IPS-15b (cell line): ENCODE measurements around the gene KIF4A.
"Not testable (repeated sequence)": the region's sequence is repeated elsewhere in the genome, so short reads cannot be mapped to it uniquely, and the experiment has no call there.

Source experiments
- H3K27me3 ChIP-seq: one replicate; pipeline ENCODE4 v1.6.1; 2013; ENCODE audit warnings: low read length; ENCODE audit not compliant: control insufficient read depth, insufficient read depth
- H3K36me3 ChIP-seq: one replicate; pipeline ENCODE4 v1.6.1; 2013; ENCODE audit warnings: low read length; ENCODE audit not compliant: control insufficient read depth, insufficient read depth
- H3K4me1 ChIP-seq: one replicate; pipeline ENCODE4 v1.6.1; 2013; ENCODE audit warnings: mild to moderate bottlenecking, low read length; ENCODE audit not compliant: control insufficient read depth, insufficient read depth
- H3K4me3 ChIP-seq: one replicate; pipeline ENCODE4 v1.5.1; 2013; ENCODE audit warnings: low read depth, low read length
- H3K9ac ChIP-seq: one replicate; pipeline ENCODE4 v1.6.1; 2013; ENCODE audit warnings: low read depth, mild to moderate bottlenecking, low read length
- H3K9me3 ChIP-seq: one replicate; pipeline ENCODE4 v1.6.1; 2013; ENCODE audit warnings: mild to moderate bottlenecking, low read length; ENCODE audit not compliant: control insufficient read depth, insufficient read depth

The KIF4A gene

DNA sequence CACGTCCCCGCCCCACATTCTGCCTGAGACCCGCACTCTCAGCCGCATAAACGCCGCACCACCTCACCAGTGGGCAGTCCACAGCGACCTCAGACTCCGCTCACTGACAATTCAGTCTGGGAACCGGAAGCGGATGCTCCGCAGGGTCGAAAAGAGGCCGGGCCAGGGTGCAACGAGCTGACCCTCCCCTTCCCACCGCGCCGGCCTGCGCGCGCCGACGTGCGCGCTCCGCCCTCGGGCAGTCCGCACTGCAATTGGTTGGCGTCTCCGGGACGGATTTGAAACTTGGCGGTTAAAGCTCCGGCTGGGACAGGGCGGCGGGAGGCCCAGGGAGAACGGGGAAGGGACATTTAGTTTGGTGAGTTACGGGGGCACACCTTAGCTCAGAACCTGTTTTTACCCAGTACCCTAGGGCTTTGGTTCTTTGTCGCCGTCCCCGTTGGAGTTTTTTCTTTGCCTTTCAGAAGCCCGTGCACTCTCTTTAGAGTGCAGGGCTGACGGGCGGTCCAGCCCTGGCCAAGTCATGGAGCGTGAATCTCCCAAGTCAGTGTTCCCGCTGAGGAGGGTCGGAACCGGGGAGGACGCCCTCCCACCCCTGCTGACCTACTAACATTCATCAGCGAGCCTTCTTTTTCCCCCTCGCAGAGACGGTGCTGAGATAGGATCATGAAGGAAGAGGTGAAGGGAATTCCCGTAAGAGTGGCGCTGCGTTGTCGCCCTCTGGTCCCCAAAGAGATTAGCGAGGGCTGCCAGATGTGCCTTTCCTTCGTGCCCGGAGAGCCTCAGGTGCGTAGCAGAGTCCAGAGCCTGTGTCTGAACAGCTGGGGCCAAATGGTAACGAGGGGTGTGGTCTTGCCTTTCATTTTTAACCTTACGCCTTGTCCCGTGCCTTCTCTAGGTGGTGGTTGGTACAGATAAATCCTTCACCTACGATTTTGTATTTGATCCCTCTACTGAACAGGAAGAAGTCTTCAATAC is at the start of gene KIF4A, which contains the start of gene PDZD11:
Gene KIF4A, plus strand, starts transcription at position 312 of the 978 bp plus-strand sequence. Its CDS starts 355 bp downstream, at position 667.
Gene PDZD11, minus strand, starts transcription at position 135 of the 978 bp plus-strand sequence. CDS start 586 bp downstream, outside the sequence.
- Histone ChIP-seq H3K9me3 (peaks cover 2% of the 10 kb centered on the region), H3K36me3 (peaks cover 2% of the 10 kb centered on the region), H3K27me3 (no peaks in the 10 kb centered on the region), H3K9ac (peak within 1 kb of the TSS; percentile 79), H3K4me1 (peaks cover 3% of the 10 kb centered on the region), H3K4me3 (peak within 1 kb of the TSS; percentile 77)

- no peaks in the 10 kb centered on the region for H3K36me3 ChIP-seq
- no peak overlapping the region for H3K9ac ChIP-seq
- H3K27me3 ChIP-seq, result no peaks in the 10 kb centered on the region
- H3K9me3 ChIP-seq, result peaks cover 2% of the 10 kb centered on the region
- H3K4me3 ChIP-seq, result no peak overlapping the region
- H3K4me1 ChIP-seq, result no peaks in the 10 kb centered on the region
Measured at GRCh38 chrX:70240751-70241150, 49.2 kb upstream of the KIF4A start.

DNA sequence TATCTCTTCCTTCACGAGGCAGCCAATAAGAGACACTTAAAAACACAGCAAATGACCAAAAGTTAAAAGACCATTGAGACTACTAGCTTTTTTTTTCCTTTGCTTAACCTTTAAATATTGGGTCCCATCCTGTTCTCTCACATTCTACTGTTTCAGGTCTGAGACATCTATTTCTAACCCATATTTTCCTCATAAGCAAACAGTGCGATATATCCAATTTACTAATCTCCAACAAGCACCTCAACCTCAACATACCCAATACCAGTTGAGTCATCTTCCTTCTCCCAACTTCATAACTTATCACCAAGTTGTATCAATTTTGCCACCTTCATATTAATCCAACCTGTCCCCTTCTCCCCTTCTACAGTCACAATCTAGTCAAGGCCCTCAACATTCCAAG is 48.4 kb upstream of the KIF4A start:
- H3K27me3 ChIP-seq, result no peaks in the 10 kb centered on the region
- no peak overlapping the region for H3K4me3 ChIP-seq
- no peaks in the 10 kb centered on the region for H3K36me3 ChIP-seq
- H3K4me1 ChIP-seq, result no peaks in the 10 kb centered on the region
- peaks cover 2% of the 10 kb centered on the region for H3K9me3 ChIP-seq
- no peak overlapping the region for H3K9ac ChIP-seq

DNA sequence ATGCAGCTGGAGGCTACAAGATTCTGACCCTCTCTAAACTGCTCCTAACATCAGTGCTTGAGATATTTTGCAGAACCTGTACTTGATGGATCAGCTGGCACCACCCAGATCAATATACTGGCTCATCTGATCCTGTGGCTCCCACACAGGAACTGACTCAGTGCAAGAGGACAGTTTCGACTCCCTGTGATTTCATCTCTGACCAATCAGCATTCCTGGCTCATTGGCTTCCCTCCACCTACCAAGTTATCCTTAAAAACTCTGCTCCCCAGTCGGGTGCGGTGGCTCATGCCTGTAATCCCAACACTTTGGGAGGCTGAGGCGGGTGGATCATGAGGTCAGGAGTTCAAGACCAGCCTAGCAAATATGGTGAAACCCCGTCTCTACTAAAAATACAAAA is 46.3 kb upstream of the KIF4A start:
- not testable (repeated sequence) for H3K36me3 ChIP-seq, H3K27me3 ChIP-seq, H3K9ac ChIP-seq, H3K4me3 ChIP-seq, H3K4me1 ChIP-seq, H3K9me3 ChIP-seq

DNA sequence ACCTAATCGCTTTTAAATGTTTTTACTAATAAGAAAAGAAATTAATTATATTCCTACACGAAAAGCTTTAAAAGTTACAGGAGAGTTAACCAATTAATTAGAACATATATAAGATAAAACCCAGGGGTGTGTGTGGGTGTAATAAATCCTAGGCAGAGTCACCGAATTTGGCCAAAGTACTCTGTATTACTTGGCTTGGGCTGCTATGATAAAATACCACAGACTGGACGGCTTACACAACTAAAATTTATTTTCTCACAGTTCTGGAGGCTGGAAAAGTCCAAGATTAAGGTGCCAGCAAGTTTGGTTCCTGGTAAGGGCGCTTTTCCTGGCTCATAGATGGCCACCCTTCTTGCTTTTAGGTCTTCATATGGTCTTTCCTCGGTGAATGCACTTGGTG is 45.0 kb upstream of the KIF4A start:
- no peaks in the 10 kb centered on the region for H3K9me3 ChIP-seq
- H3K27me3 ChIP-seq, result no peaks in the 10 kb centered on the region
- H3K4me1 ChIP-seq, result no peaks in the 10 kb centered on the region
- H3K36me3 ChIP-seq, result no peaks in the 10 kb centered on the region
- H3K9ac ChIP-seq, result no peak overlapping the region
- no peak overlapping the region for H3K4me3 ChIP-seq

GRCh38 chrX:70247252-70247651 is 42.7 kb upstream of the KIF4A start:
- no peaks in the 10 kb centered on the region for H3K27me3 ChIP-seq
- H3K9ac ChIP-seq, result no peak overlapping the region
- no peak overlapping the region for H3K4me3 ChIP-seq
- H3K36me3 ChIP-seq, result no peaks in the 10 kb centered on the region
- H3K9me3 ChIP-seq, result no peaks in the 10 kb centered on the region
- no peaks in the 10 kb centered on the region for H3K4me1 ChIP-seq

DNA sequence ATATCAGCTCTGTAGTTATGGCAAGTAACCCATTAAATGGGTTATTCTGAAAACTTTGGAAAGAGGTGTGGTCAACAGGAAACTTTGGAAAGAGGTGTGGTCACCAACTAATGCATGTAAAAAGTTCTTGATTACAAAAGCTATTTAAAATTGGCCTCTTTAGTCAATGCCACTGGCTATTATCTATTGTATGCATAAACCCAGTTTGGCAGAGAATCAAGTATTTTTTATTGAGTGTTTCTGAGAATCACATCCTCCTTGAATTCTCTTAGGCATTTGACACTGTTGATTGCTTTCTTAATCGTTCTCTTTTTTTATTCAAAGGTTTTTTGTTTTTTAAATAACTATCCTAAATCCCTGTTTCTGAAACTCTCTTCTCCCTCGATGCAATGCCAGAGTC is 37.4 kb upstream of the KIF4A start:
- Histone ChIP-seq H3K4me3 (no peak overlapping the region), H3K4me1 (no peaks in the 10 kb centered on the region), H3K9ac (no peak overlapping the region), H3K27me3 (no peaks in the 10 kb centered on the region), H3K36me3 (no peaks in the 10 kb centered on the region), H3K9me3 (no peaks in the 10 kb centered on the region)

GRCh38 chrX:70253377-70254062 is 36.4 kb upstream of the KIF4A start:
- Histone ChIP-seq H3K4me3 (no peak overlapping the region), H3K27me3 (no peaks in the 10 kb centered on the region), H3K36me3 (no peaks in the 10 kb centered on the region), H3K9ac (no peak overlapping the region), H3K9me3 (no peaks in the 10 kb centered on the region), H3K4me1 (no peaks in the 10 kb centered on the region)

DNA sequence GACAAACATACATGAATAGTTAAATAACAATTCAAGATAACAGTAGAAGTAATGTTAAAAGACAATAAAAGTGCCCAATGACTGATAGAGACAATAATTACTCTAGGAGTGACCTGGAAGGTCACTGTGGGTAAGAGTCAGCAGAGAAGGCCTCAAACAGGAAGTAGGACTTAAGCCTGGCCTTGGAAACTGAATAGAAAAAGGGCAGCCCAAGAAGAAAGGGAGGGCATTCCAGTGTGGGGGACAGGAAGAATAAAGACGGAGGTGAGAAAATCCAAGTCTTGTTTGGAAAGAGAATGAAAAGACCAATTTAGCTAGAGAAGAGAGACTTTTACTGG is 35.9 kb upstream of the KIF4A start:
- H3K4me3 ChIP-seq, result no peak overlapping the region
- H3K4me1 ChIP-seq, result no peaks in the 10 kb centered on the region
- no peak overlapping the region for H3K9ac ChIP-seq
- no peaks in the 10 kb centered on the region for H3K9me3 ChIP-seq
- no peaks in the 10 kb centered on the region for H3K27me3 ChIP-seq
- H3K36me3 ChIP-seq, result no peaks in the 10 kb centered on the region

GRCh38 chrX:70254909-70255308 is 35.0 kb upstream of the KIF4A start:
- Histone ChIP-seq H3K4me1 (no peaks in the 10 kb centered on the region), H3K36me3 (no peaks in the 10 kb centered on the region), H3K27me3 (no peaks in the 10 kb centered on the region), H3K9ac (no peak overlapping the region), H3K4me3 (no peak overlapping the region), H3K9me3 (no peaks in the 10 kb centered on the region)

- H3K9ac ChIP-seq, result no peak overlapping the region
- no peak overlapping the region for H3K4me3 ChIP-seq
- no peaks in the 10 kb centered on the region for H3K36me3 ChIP-seq
Measured at GRCh38 chrX:70255452-70255851, 34.5 kb upstream of the KIF4A start.

More at GRCh38 chrX:70255452-70255851, 34.5 kb upstream of the KIF4A start:
- H3K27me3 ChIP-seq, result no peaks in the 10 kb centered on the region
- H3K9me3 ChIP-seq, result no peaks in the 10 kb centered on the region
- H3K4me1 ChIP-seq, result no peaks in the 10 kb centered on the region
